GM12878 (cell line): ENCODE measurements around the gene DDX21. TPM values are rescaled to one million over a fixed set of nuclear protein-coding genes. Genes with fewer than 3 reads are reported as not detected.

Experiments used
- ATAC-seq: fragments of 200-7000 bp; cut with Tn5 transposase; 3 replicates; pipeline ENCODE4 v1.9.1; 2020; ENCODE audit warnings: mild to moderate bottlenecking, moderate library complexity
- BruUV-seq: library from RNA; stranded (reverse); fragments of 400-500 nt; replicated peaks from 2 replicates; lab custom pipeline; 2021; lab: Mats Ljungman, UMichigan
- CTCF ChIA-PET: fragments of 300-600 bp; sonication (Branson Sonifier 250); formaldehyde crosslinking; extraction: SDS; loops from one replicate; lab custom pipeline; 2021; ENCODE audit warnings: inconsistent platforms; lab: Yijun Ruan, JAX
- POLR2A ChIA-PET: fragments of 350-600 bp; formaldehyde crosslinking; extraction: SDS; loops from one replicate; lab custom pipeline; 2021; ENCODE audit warnings: inconsistent platforms; lab: Charles Lee
- RAD21 ChIA-PET: fragments of 300-600 bp; sonication (Branson Sonifier 250); formaldehyde crosslinking; loops from one replicate; lab custom pipeline; 2023; ENCODE audit warnings: antibody characterized with exemption; ENCODE audit not compliant: unreplicated experiment; lab: Charles Lee
- SMC1A ChIA-PET: fragments of 300-600 bp; sonication (Branson Sonifier 250); formaldehyde crosslinking; loops from one replicate; lab custom pipeline; 2023; ENCODE audit not compliant: unreplicated experiment, uncharacterized antibody; lab: Charles Lee
- DNase-seq: peaks from one replicate; pipeline ENCODE4 v3.0.0-alpha.2; 2011; ENCODE audit warnings: low read depth, low spot score
- FAIRE-seq: peaks from 3 replicates; lab custom pipeline; 2011; peaks lifted over from hg19 to GRCh38; lab: Jason Lieb, UNC
- H2AFZ ChIP-seq: 2 replicates; pipeline ENCODE4 v1.6.0; 2011; ENCODE audit warnings: low read depth, low read length, control low read depth; ENCODE audit not compliant: control insufficient read depth
- H3K27ac ChIP-seq: 2 replicates; pipeline ENCODE4 v1.5.1; 2011; ENCODE audit warnings: control low read depth; ENCODE audit not compliant: control insufficient read depth, insufficient read depth
- H3K27me3 ChIP-seq, 2 experiments: replicated peaks in 1 of 2; 2 replicates each; pipeline versions ENCODE4 v1.6.0 to v1.6.1; 2011; ENCODE audit warnings: low read length in 1 of 2; ENCODE audit not compliant: control insufficient read depth in 2 of 2, insufficient read depth in 2 of 2
- H3K36me3 ChIP-seq, 2 experiments: 2 replicates each; pipeline ENCODE4 v1.5.1; 2011; ENCODE audit warnings: low read length in 1 of 2; ENCODE audit not compliant: control insufficient read depth in 2 of 2, insufficient read depth in 2 of 2
- H3K4me1 ChIP-seq: 2 replicates; pipeline ENCODE4 v1.6.1; 2011; ENCODE audit warnings: mild to moderate bottlenecking, low read length, moderate library complexity, mixed read lengths; ENCODE audit not compliant: control insufficient read depth, insufficient read depth
- H3K4me2 ChIP-seq: 2 replicates; pipeline ENCODE4 v1.6.0; 2011; ENCODE audit warnings: control low read depth; ENCODE audit not compliant: control insufficient read depth, insufficient read depth
- H3K4me3 ChIP-seq: fragments of 200-600 bp; sonication (generic); 2 replicates; pipeline ENCODE4 v1.5.1; 2016
- H3K79me2 ChIP-seq: 2 replicates; pipeline ENCODE4 v1.6.0; 2011; ENCODE audit warnings: low read length; ENCODE audit not compliant: control insufficient read depth, insufficient read depth
- H3K9ac ChIP-seq: 2 replicates; pipeline ENCODE4 v1.8.0; 2011; ENCODE audit warnings: low read length, control low read depth, mixed read lengths; ENCODE audit not compliant: control insufficient read depth, insufficient read depth
- H3K9me3 ChIP-seq: replicated peaks from 3 replicates; pipeline ENCODE4 v1.5.1; 2011; ENCODE audit warnings: mild to moderate bottlenecking, low read length; ENCODE audit not compliant: control insufficient read depth, insufficient read depth
- H4K20me1 ChIP-seq: 2 replicates; pipeline ENCODE4 v1.6.0; 2011; ENCODE audit not compliant: control insufficient read depth, insufficient read depth
- CBX5 ChIP-seq: sonication (generic); IDR thresholded peaks from 2 replicates; pipeline ENCODE4 v1.6.1; 2016; ENCODE audit warnings: low read depth, moderate library complexity, mild to moderate bottlenecking, inconsistent platforms
- DPF2 ChIP-seq: fragments of 450-650 bp; IDR thresholded peaks from 2 replicates; pipeline ENCODE4 v1.6.1; 2017; ENCODE audit warnings: mild to moderate bottlenecking
- E2F8 ChIP-seq: fragments of 450-650 bp; IDR thresholded peaks from 2 replicates; pipeline ENCODE4 v1.6.1; 2018; ENCODE audit warnings: mild to moderate bottlenecking, low read depth, moderate library complexity; ENCODE audit not compliant: partially characterized antibody
- FOXK2 ChIP-seq: fragments of 450-650 bp; IDR thresholded peaks from 2 replicates; pipeline ENCODE4 v1.6.1; 2017; ENCODE audit warnings: mild to moderate bottlenecking, moderate library complexity
- IKZF2 ChIP-seq, 2 experiments: fragments of 450-650 bp; IDR thresholded peaks; 2 replicates each; pipeline ENCODE4 v1.6.1; 2017; ENCODE audit warnings: mild to moderate bottlenecking in 2 of 2, moderate library complexity in 2 of 2
- JUND ChIP-seq: IDR thresholded peaks from 2 replicates; pipeline ENCODE4 v1.6.1; 2012; ENCODE audit warnings: low read depth, mild to moderate bottlenecking, low read length, improper control_type of control experiment, moderate library complexity
- KAT2A ChIP-seq: conservative IDR thresholded peaks from 2 replicates; pipeline ENCODE4 v1.6.1; 2011; ENCODE audit warnings: low read depth, low read length; ENCODE audit not compliant: control insufficient read depth
- MAX ChIP-seq: IDR thresholded peaks from 2 replicates; pipeline ENCODE4 v1.6.1; 2012; ENCODE audit warnings: low read depth, low read length, improper control_type of control experiment
- PRDM15 ChIP-seq: fragments of 450-650 bp; formaldehyde crosslinking; IDR thresholded peaks from 2 replicates; pipeline ENCODE4 v1.4.0; 2020; ENCODE audit warnings: mild to moderate bottlenecking, moderate library complexity
- RB1 ChIP-seq: fragments of 450-650 bp; formaldehyde crosslinking; IDR thresholded peaks from 2 replicates; pipeline ENCODE4 v1.6.1; 2017; ENCODE audit warnings: mild to moderate bottlenecking, borderline replicate concordance
- STAT3 ChIP-seq: IDR thresholded peaks from 2 replicates; pipeline ENCODE4 v1.6.1; 2011; ENCODE audit warnings: low read depth, low read length, improper control_type of control experiment
- YY1 ChIP-seq: IDR thresholded peaks from 2 replicates; pipeline ENCODE4 v1.6.1; 2011; ENCODE audit warnings: low read depth, mild to moderate bottlenecking, low read length
- ZBTB40 ChIP-seq: fragments of 450-650 bp; IDR thresholded peaks from 2 replicates; pipeline ENCODE4 v1.6.1; 2016; ENCODE audit warnings: mild to moderate bottlenecking, moderate library complexity, borderline replicate concordance
- WGBS: methylation state at CpG from one replicate; pipeline ENCODE4 v1.1.6; 2016; ENCODE audit warnings: low lambda C conversion rate; ENCODE audit not compliant: insufficient replicate concordance, insufficient coverage; ENCODE audit errors: missing lambda C conversion rate; 5-methylcytosine and 5-hydroxymethylcytosine counted together
- in situ Hi-C: fragments of 300-500 bp; cut with MboI; formaldehyde crosslinking; loops from 9 replicates; pipeline ENCODE4 v1.14.3; 2018; ENCODE audit warnings: mixed read lengths
- intact Hi-C: fragments of 100-400 bp; cut with micrococcal nuclease; formaldehyde crosslinking; loops from one replicate; pipeline ENCODE4 v1.14.2; 2022; ENCODE audit not compliant: unreplicated experiment
- polyA plus RNA-seq, 11 experiments: library from polyadenylated mRNA; depleted of rRNA in 4 of 11; unstranded in 6 of 11; stranded (reverse) in 5 of 11; fragments of >200 nt; fragmentation: Nextera tagmentation in 4 of 11; fragmentation: Illumina TruSeq in 1 of 11; extraction: Ambion mirVana in 4 of 11; extraction: Trizol in 1 of 11; gene quantifications; 1 replicate in 1 of 11; 2 replicates in 10 of 11; pipeline versions ENCODE4 v1.2.1 to v1.2.3, GENCODE V29; 2011 to 2016; ENCODE audit warnings: inconsistent platforms in 2 of 11, missing spikeins in 2 of 11, low read depth in 1 of 11
- total RNA-seq, 4 experiments: library from RNA; depleted of rRNA in 3 of 4; stranded (reverse); fragments of >200 nt in 3 of 4; fragmentation: Illumina TruSeq in 1 of 4; extraction: Trizol in 1 of 4; gene quantifications; 2 replicates each; pipeline versions ENCODE4 v1.2.1 to v1.2.3, GENCODE V29; 2013 to 2021

Gene DDX21
- total and polyA plus RNA-seq, 10 of the 15 experiments (the other 5 are each of a cell fraction or from before 2014, with no cell fraction given), result 41.1 to 182 (median 116) TPM

GRCh38 chr10:69009360-69009759, 53.4 kb downstream of the DDX21 start:
- WGBS, result 95% methylated on average over 2 of the region's 2 CpGs
- ChIA-PET CTCF (interaction anchor here (1.1 to 8.9 kb wide), 10 partner anchors 16 to 215 kb away, joined by 3 to 272 read pairs (median 4); partner anchors contain the start of genes SRGN and VPS26A), RAD21 (interaction anchor here (0.6 to 8.3 kb wide), 12 partner anchors 8 to 308 kb away, joined by 3 to 252 read pairs (median 4); partner anchors contain the start of gene SRGN), SMC1A (interaction anchor here (0.8 to 13.0 kb wide), 18 partner anchors 8 to 121 kb away, joined by 3 to 269 read pairs (median 4); no protein-coding TSS in a partner anchor), POLR2A (interaction anchor here (0.9 to 1.9 kb wide), 4 partner anchors 32 to 90 kb away, joined by 3 to 10 read pairs (median 3); partner anchors contain the start of gene SRGN)
- no peak overlapping the region for H3K27ac ChIP-seq
- no peaks in the 10 kb centered on the region for H3K4me1 ChIP-seq
- no peak overlapping the region for H3K4me3 ChIP-seq
- in situ Hi-C loops, result loop anchor here (10.0 kb wide), 1 partner anchor 85 kb away; no protein-coding TSS in a partner anchor
- no peaks in the 10 kb centered on the region for H3K79me2 ChIP-seq
- H3K9me3 ChIP-seq, result no peaks in the 10 kb centered on the region
- no peak overlapping the region for H3K9ac ChIP-seq
- no peaks in the 10 kb centered on the region for H4K20me1 ChIP-seq
- peaks cover 2% of the 10 kb centered on the region in 2 experiments; a peak in 2 of 4 replicates for H3K36me3 ChIP-seq
- no peak overlapping the region for H3K4me2 ChIP-seq
- H3K27me3 ChIP-seq, result no peaks in the 10 kb centered on the region
- no peak overlapping the region for H2AFZ ChIP-seq
- no TSS peak for BruUV-seq
- ATAC-seq, result no peak
- no peak for FAIRE-seq
- DNase-seq, result no peak
- intact Hi-C loops, result loop anchor here (5.0 kb wide), 1 partner anchor 38 kb away; no protein-coding TSS in a partner anchor
- TF ChIP-seq CBX5, result no peak
- TF ChIP-seq STAT3, result no peak
- TF ChIP-seq YY1, result no peak
- TF ChIP-seq DPF2, result no peak
- no peak for TF ChIP-seq ZBTB40
- no peak for TF ChIP-seq MAX
- TF ChIP-seq FOXK2, result no peak
- TF ChIP-seq KAT2A, result no peak
- TF ChIP-seq IKZF2 (IDR thresholded peaks at IDR 0.05), result no peak
- no peak for TF ChIP-seq RB1
- no peak for TF ChIP-seq PRDM15
- no peak for TF ChIP-seq E2F8
- TF ChIP-seq JUND, result no peak
